Ureter (tissue), 1 donor: Measurements from ENCODE around the gene CCL13. TPM values are rescaled to one million over a fixed set of nuclear protein-coding genes. Genes with fewer than 3 reads are reported as not detected.
"Not testable (repeated sequence)": the region's sequence is repeated elsewhere in the genome, so short reads cannot be mapped to it uniquely, and the experiment has no call there.

Experiments used
- DNase-seq: peaks from one replicate; pipeline ENCODE4 v3.0.0-alpha.2; 2020; ENCODE audit warnings: low spot score
- total RNA-seq: library from RNA; stranded (reverse); gene quantifications from one replicate; pipeline ENCODE4 v1.2.4, GENCODE V29; 2023
- donor health status: DM: yes; HTN: yes; CAD: no.

CCL13 gene
- 2.1 TPM for total RNA-seq

DNA sequence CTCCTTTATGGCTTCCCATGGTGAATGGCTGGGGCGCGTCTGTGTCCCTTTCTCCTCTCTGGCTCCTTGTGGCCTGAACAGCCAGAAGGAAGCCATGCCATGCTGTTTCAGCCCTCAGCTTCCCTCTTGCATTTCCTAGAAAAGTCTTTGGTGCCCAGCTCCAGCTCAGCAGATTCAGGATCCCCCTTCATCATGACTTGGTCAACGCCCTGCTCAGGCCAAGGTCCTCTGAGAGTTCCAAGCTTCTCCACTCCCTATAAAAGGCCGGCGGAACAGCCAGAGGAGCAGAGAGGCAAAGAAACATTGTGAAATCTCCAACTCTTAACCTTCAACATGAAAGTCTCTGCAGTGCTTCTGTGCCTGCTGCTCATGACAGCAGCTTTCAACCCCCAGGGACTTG lies at the start of gene CCL13:
CCL13 (plus strand) TSS at position 287 of the 400 bp plus-strand sequence; CDS start at position 334, 47 bp downstream.
- DNase-seq: no peak

DNA sequence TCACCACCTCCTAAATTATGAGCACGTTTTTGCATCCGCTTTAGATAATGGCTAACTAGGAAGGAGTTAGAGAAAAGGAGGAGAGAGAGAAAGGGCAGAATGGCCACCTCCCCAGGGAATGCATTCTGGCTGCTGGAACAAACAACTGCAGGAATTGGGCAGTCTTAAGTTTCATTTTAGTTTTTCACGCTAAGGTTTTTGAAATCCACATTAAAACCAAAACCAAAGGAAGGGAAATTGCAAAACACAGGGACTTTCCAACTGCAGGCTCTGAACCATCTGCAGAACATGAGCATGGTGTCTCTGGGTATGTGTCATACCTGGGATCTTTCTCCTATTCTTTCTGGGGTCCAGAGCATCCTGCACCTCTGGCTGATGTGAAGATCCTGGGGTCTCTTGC lies 49.2 kb upstream of the CCL13 start:
- no peak for DNase-seq

DNA sequence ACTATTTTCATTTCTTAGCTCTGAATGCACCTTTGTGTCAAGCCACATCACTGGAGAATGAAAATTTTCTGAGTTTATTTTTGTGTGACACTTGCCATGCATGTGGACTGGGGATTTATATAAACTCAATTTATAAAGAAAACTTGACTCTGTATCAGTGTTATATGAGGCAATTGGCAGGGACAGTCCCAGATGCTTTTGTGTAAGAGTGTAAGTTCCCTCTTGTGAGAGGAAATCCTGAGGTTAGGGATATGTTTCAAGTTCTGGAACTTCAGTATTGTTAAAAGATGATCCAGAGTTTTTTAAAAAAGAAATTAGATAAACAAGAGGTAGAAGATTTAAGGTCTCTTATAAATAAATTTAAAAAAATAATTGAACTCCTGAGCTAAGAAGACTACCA lies 47.9 kb upstream of the CCL13 start:
- no peak for DNase-seq

DNA sequence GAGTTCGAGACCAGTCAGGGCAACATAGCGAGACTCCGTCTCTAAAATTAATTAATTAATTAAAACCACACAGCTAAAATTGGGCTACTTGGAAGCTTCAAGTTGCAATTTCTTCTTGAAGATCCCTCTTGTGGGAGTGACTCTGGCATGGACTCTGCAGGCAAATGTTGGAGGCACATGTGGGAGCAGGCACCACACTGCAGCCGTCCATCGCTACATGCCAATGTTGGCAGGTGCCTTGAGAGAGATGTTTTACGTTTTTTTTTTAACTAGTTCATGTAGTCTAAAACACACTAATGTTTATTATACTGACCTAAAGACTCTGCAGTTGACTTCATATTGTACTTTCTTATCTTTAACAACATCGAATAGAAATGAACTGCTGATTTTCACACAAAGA lies 45.0 kb upstream of the CCL13 start:
- no peak for DNase-seq

DNA sequence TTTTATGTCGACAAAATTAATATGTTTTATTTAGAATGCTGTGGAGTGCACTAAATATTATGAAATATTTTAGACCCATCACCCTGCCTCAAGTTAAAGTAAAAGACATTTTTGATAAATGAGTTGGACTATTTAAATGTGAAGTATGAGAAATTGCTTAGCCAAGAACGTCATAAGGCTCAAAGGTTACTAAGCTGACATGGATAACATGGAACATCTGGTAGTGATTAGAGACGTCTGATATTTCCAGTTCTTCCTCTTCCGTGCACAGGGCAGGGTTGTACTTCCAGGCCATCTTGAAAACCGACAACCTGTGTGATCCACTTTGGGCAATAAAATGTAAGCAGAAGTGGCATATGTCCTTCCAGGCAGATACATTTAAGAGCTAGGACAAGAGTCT lies 44.2 kb upstream of the CCL13 start:
- DNase-seq: no peak

DNA sequence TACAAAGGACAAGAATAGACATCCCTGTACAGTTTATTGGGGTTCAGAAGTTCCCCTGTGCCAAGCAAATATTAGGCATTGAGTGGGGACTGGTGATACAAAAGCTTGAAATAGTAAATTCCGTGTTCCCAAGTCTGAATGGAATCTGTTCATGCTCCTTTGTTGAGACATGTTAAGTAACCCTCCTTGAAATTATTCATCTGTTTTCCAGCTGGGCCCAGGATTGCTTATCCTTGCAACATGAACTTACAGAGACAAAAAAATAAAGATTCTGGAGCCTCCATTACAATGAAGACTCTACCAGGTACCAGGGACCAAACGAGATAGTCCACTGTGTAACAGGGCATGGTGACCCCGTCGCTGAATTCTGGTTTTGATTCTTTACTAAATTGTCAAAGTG lies 43.1 kb upstream of the CCL13 start:
- DNase-seq: no peak

DNA sequence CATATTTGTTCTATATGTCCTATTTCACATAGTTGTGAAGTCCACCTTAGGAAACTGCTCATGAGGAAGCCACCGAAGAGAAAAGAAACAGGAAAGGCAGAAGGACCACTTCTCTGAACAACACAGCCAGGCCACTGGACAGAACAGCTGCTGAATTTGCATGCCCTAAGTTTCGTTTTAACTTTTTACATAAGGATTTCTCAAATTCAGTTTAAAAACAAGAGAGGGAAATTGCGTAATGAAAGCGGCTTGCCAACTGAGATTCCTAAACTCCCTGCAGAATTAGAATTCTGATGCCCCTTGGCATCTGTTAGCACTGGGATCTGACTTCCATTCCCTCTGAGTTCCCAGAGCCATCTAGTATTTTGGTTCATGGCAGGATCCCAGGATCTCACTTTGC lies 42.0 kb upstream of the CCL13 start:
- DNase-seq: no peak

DNA sequence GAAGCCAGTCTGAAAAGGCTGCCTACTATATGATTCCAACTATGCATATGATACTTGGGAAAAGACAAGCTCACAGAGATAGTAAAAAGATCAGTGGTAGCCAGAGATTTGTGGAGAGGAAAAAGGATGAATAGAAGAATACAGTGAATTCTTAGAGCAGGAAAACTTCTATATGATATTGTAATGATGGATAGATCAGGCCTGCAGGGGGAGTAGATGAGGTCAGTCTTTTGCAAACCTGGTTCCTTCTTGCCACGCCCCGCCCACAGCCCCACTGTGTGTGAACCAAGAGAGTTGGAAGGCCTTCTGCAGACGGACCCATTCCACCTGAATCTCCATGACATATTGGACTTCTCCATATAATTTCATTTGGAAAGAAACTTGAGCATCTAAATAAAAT lies 37.8 kb upstream of the CCL13 start:
- DNase-seq: no peak

DNA sequence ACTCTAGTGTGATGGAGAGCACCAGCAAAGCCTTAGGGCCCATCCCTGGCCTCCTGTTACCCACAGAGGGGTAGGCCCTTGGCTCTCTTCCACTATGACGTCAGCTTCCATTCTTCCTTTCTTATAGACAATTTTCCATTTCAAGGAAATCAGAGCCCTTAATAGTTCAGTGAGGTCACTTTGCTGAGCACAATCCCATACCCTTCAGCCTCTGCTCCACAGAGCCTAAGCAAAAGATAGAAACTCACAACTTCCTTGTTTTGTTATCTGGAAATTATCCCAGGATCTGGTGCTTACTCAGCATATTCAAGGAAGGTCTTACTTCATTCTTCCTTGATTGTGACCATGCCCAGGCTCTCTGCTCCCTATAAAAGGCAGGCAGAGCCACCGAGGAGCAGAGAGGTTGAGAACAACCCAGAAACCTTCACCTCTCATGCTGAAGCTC lies 37.2 kb upstream of the CCL13 start, which contains the start of gene CCL8:
CCL8 (plus strand) TSS at position 397 of the 445 bp plus-strand sequence. CDS start 67 bp downstream, outside the sequence.
- DNase-seq: no peak

DNA sequence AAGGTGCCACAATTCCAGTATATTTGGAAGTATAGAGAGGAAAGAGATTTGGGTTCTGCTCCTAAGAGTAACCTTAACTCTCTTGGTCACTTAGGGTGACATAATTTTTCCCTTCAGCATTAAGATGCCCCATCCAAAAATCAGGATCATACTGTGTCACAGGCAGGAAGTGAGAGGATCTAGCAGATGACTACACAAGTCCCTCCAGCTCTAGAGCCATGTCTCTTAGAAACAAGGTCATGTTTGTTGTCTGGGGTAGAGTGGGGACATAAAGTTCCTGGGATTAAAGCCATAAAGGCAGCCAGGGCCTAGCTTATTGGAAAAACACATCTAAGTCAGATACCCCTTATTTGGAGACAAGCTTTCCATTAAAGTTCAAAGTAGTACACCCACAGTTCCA lies 34.3 kb upstream of the CCL13 start:
- no peak for DNase-seq

DNA sequence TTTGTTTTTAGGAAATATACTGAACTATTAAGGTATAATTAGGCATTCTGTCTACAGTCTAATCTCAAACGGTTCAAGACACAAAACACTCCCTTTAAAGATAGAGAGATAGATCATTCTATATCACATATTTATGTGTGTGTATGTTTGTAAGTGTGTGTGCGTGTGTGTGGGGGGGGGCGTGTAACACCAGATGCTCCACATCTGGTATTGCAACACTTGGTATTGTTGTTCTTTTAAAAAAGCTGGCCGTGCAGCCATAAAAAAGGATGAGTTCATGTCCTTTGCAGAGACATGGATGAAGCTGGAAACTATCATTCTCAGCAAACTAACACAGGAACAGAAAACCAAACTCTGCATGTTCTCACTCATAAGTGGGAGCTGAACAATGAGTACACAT lies 28.7 kb upstream of the CCL13 start:
- DNase-seq: not testable (repeated sequence)

DNA sequence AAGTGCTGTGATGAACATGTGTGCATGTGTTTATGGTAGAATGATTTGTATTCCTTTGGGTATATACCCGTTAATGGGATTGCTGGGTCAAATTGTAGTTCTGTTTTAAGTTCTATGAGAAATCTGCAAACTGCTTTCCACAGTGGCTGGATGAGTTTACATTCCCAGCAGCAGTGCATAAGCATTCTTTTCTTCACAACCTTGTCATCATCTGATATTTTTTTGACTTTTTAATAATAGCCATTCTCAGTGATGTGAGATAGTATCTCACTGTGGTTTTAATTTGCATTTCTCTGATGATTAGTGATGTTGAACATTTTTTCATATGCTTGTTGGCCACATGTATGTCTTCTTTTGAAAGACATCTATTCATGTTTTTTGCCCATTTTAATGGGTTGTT lies 18.6 kb upstream of the CCL13 start:
- no peak for DNase-seq

DNA sequence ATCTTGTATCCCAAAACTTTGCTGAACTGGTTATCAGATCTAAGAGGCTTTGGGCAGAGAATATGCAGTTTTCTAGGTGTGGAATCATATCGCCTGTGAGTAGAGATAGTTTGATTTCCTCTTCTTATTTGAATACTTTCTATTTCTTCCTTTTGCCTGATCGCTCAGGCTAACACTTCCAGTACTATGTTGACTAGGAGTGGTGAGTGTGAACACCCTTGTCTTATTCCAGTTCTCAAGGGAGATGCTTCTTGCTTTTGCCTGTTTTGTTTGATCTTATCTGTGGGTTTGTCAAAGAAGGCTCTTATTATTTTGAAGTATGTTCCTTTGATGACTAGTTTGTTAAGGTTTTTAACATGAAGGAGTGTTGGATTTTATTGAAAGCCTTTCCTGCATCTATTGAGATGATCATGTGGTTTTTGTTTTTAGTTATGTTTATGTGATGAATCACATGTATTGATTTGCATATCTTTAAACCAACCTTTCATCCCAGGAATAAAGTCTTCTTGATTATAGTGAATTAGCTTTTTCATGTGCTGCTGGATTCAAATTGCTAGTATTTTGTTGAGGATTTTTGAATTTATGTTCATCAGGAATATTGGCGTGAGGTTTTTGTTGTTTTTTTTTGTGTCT lies 17.0 kb upstream of the CCL13 start:
- no peak for DNase-seq

DNA sequence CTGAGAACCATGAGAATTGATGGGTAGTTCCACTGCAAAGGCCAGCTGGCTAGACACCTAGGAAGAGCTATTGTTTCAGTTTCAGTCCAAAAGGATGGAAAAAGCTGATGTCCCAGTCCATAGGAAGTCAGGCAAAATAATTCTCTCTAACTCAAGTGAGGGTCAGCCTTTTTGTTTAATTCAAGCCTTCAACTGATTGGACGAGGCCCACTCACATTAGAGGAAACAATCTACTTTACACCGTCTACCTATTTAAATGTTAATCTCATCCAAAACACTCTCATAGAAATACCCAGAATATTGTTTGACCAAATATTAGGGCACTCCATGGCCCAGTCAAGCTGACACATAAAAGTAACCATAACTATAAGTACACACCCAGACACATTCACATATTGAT lies 14.4 kb upstream of the CCL13 start:
- no peak for DNase-seq

DNA sequence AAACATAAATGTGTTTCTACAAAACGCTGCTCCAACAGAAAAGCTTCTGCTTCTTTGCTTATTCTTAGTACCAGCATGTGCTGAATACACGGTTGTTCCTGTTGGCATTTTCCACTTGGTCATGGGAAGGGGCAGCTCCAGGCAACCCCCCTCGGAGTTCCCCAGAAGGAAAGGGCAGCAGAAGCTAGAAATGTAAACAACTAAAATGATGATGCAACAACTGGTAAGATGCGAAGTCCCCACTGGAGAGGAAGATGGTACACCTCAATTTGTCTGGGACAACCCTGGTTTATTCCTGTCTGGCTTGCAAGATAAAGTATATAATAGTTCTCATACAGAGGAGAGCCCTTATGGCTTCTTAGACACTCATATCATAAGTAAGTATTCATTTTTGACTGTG lies 9.2 kb upstream of the CCL13 start:
- DNase-seq: no peak

DNA sequence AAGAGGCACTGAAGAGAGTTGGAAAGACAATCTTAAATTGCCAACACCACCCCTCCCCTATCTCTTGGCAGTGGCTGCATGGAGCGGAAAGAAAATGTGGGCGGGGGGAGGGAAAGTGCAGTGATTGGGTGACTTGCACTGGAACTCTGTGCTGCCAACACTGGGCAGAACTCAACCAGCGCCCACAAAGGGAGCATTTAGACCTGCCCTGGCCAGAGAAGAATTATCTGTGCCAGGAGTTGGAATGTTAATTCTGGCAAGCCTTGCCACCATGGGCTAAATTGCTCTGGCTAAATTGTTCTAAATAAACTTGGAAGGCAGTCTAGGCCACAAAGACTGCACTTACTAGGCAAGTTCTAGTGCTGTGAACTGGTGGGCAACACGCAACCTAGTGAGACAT lies 6.5 kb upstream of the CCL13 start:
- no peak for DNase-seq

DNA sequence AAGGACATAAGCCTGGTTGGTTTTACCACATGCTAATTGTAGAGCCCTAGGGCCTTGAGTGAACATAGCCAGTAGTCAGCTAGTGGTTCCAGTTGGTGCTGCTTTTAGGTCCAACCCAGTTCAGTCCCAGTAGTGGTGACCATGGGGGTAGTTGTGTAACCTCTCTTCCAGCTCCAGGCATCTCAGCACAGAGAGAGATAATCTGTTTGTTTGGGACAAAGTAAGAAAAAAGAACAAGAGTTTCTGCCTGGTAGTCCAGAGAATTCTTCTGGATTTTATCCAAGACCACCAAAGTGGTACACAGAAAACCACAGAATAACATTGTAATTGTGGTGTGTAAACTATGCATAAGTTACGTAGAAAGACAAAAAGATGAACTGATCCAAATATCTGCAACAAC lies 5.2 kb upstream of the CCL13 start:
- no peak for DNase-seq

DNA sequence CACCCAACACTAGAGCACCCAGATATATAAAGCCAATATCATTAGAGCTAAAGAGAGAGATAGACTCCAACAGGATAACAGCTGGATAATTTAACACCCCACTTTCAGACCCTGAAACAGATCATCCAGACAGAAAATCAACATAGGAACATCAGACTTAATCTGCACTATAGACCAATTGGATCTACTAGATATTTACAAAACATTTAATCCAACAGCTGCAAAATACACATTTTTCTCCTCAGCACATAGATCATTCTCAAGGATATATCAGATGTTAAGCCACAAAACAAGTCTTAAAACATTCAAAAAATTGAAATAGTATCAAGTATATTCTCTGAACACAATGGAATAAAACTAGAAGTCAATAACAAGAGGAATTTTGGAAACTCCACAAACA lies 4.1 kb upstream of the CCL13 start:
- no peak for DNase-seq

DNA sequence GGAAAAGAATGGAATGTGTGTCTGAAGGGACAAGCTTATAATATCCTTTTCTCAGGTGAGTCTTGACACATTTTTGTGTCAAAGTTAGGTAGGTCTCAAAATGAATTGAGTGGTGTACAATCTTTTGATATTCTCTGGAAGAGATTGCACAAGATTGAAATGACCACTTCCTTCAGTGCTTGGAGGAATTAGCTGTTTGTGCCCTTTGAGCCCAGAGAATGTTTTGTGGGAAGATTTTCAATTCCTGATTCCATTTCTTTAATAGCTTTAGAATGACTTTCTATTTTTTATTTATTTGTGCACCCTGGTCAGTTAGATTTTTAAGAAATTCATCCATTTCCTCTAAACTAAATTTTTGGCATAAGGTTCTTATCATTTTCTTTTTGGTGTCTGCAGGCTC lies 1.6 kb upstream of the CCL13 start:
- DNase-seq: no peak

DNA sequence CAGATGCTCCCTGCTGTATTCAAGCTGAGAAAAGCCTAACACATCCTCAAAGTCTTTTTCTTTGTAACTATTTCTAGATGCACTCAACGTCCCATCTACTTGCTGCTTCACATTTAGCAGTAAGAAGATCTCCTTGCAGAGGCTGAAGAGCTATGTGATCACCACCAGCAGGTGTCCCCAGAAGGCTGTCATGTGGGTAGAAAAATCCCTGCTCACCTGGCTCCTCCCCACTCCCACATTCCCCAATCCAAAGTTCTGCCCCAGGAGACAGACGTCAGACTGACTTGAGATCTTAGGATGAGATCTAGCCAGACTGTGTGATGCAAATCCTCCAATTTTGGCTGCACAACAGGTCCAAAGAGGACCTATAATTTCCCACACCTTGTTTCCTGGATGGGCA lies 1.1 kb downstream of the CCL13 start:
- no peak for DNase-seq

DNA sequence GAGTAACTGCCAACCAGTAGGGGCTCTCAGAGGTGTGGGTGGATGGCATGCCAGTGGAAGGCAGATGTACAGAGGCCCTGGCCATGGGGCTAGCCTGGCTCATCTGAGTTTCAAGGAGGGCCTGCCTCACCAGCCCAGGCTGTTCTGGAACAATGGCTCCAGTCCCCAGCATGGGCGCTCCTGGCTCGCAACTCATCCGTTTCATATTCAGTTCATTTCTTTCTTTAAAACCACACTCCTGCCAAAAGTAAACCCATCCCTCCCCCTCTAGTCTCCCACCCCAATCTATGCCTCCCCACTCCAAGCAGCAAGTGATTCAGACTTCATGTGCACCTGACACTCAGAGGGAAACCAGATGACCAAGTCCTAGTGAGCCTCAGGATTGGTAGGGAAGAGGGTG lies 2.4 kb downstream of the CCL13 start:
- DNase-seq: no peak

DNA sequence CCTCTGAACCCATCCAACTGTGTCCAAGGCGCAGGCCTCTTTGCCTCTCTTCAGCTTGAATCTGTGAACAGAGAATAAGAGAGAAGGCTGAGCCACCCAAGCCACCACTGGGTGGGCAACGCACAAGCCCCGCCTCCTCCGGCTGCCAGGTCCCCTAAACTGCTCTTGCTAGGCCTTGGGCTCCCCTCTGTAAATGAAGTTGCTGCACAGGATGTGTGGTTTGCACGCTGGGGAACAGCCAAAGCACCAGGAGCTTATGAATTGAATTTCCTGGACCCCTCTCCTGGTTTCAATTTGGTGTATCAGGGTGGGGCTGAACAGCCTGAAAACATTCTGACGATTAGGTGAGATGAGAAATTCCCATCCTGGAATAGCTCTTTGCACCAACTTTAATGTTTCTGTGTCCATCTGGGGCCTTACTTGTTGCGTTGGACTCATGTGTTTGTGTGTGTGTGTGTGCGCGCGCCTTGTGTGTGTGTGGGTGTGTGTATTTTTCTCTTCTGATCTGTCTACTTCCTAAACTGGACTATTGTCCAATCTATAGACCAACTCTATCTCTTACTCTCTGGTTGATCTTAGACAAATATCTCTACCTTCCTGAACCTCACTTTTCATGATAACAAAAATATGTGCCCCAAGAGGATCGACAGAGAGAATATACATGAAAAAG lies 4.5 kb downstream of the CCL13 start:
- no peak for DNase-seq

DNA sequence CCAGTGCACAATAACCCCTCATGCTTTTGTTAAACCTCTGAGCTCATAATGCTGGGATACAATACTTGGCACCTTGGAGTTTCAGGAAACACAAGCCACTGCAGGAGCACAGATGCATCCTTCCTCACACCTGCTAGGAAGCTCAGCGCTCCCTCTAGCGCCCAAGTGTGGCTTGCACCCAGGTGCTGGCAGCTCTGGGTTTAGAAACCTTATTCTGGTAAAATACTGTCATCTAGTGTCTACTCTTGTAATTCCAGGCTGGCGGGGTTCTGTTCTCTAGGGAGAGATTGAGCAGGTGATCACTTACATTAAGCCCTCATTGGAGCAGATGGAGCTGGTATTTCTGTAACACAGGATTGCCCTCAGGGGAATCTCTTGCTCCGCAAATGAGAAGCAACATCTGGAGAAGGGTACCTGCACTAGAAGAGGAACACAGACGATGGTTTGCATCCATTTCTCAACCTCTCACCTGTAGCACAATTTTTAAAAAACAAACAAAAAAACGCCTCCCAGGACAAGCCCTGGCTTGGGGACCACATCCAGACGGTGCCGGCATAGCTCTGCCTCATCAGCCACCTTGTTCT lies 5.3 kb downstream of the CCL13 start:
- DNase-seq: peak; percentile 94
